HEK293T (cell line): ENCODE measurements around the gene VCP.

ENCODE experiments used
- ARNT ChIP-seq: fragments of 450-650 bp; IDR thresholded peaks from 2 replicates; pipeline ENCODE4 v1.6.1; 2017; ENCODE audit warnings: mild to moderate bottlenecking
- BHLHE40 ChIP-seq: fragments of 450-650 bp; IDR thresholded peaks from 2 replicates; pipeline ENCODE4 v1.6.1; 2016; ENCODE audit warnings: mild to moderate bottlenecking, moderate library complexity, borderline replicate concordance
- CTBP1 ChIP-seq: fragments of 450-650 bp; IDR thresholded peaks from 2 replicates; pipeline ENCODE4 v1.6.1; 2016; ENCODE audit warnings: borderline replicate concordance
- ELF4 ChIP-seq: fragments of 450-650 bp; IDR thresholded peaks from 2 replicates; pipeline ENCODE4 v1.6.1; 2017; ENCODE audit warnings: antibody characterized with exemption
- FOXK2 ChIP-seq: fragments of 450-650 bp; IDR thresholded peaks from 2 replicates; pipeline ENCODE4 v1.6.1; 2016; ENCODE audit warnings: mild to moderate bottlenecking
- FOXM1 ChIP-seq: fragments of 450-650 bp; IDR thresholded peaks from 2 replicates; pipeline ENCODE4 v1.6.1; 2017; ENCODE audit warnings: mild to moderate bottlenecking, borderline replicate concordance
- LEF1 ChIP-seq: fragments of 450-650 bp; IDR thresholded peaks from 2 replicates; pipeline ENCODE4 v1.6.1; 2017; ENCODE audit warnings: mild to moderate bottlenecking, borderline replicate concordance
- NFRKB ChIP-seq: fragments of 450-650 bp; IDR thresholded peaks from 2 replicates; pipeline ENCODE4 v1.6.1; 2016; ENCODE audit warnings: mild to moderate bottlenecking, moderate library complexity
- SP1 ChIP-seq: fragments of 450-650 bp; IDR thresholded peaks from 2 replicates; pipeline ENCODE4 v1.6.1; 2017
- TARDBP ChIP-seq: fragments of 450-650 bp; IDR thresholded peaks from 2 replicates; pipeline ENCODE4 v1.6.1; 2016

GRCh38 chr9:35027860-35028259, 44.6 kb downstream of the VCP start:
- no peak for TF ChIP-seq SP1
- no peak for TF ChIP-seq ELF4
- TF ChIP-seq CTBP1, result no peak
- TF ChIP-seq BHLHE40, result no peak
- no peak for TF ChIP-seq FOXK2
- no peak for TF ChIP-seq NFRKB
- TF ChIP-seq LEF1, result no peak
- no peak for TF ChIP-seq TARDBP
- TF ChIP-seq ARNT, result no peak
- TF ChIP-seq FOXM1, result no peak
